C4-2B (cell line): ENCODE measurements around the gene DPYSL3.

Source experiments
- H3K27ac ChIP-seq: fragments of 450-650 bp; 2 replicates; pipeline ENCODE4 v1.5.1; 2017
- CTCF ChIP-seq: fragments of 450-650 bp; conservative IDR thresholded peaks from 2 replicates; pipeline ENCODE4 v1.5.1; 2017; ENCODE audit warnings: mild to moderate bottlenecking
- ZFX ChIP-seq: fragments of 450-650 bp; IDR thresholded peaks from 2 replicates; pipeline ENCODE4 v1.6.1; 2017

The DPYSL3 gene

GRCh38 chr5:147512659-147513379 lies 3.0 kb upstream of the DPYSL3 start:
- TF ChIP-seq ZFX (no peak), CTCF (peak; percentile 11)
- H3K27ac ChIP-seq, result no peak overlapping the region; the same call in 1 of the 2 replicates

GRCh38 chr5:147510885-147511284 lies 1.0 kb upstream of the DPYSL3 start:
- H3K27ac ChIP-seq, result no peak overlapping the region
- TF ChIP-seq ZFX (no peak), CTCF (no peak)

- peak overlapping the region; percentile 48 for H3K27ac ChIP-seq
- TF ChIP-seq ZFX (no peak), CTCF (no peak)
Measured at GRCh38 chr5:147509041-147509709, 693 bp downstream of the DPYSL3 start.

- TF ChIP-seq ZFX (no peak), CTCF (no peak)
- no peak overlapping the region for H3K27ac ChIP-seq
Measured at GRCh38 chr5:147508711-147509040, 1.2 kb downstream of the DPYSL3 start.

- TF ChIP-seq ZFX (no peak), CTCF (no peak)
- no peak overlapping the region for H3K27ac ChIP-seq
Measured at GRCh38 chr5:147507480-147508126, 2.3 kb downstream of the DPYSL3 start.

GRCh38 chr5:147504535-147504934 lies 5.3 kb downstream of the DPYSL3 start:
- no peak overlapping the region for H3K27ac ChIP-seq
- TF ChIP-seq ZFX, result no peak
- no peak for TF ChIP-seq CTCF

- TF ChIP-seq CTCF (no peak), ZFX (no peak)
- H3K27ac ChIP-seq, result no peak overlapping the region
Measured at GRCh38 chr5:147504011-147504410, 5.9 kb downstream of the DPYSL3 start.
